Measurements from ENCODE around the gene GLP1R.

The GLP1R gene

GRCh38 chr6:39104528-39104927 lies 55.9 kb downstream of the GLP1R start:
- no peak for TF ChIP-seq ZNF747 (tag by site-specific recombination; IDR thresholded peaks at IDR 0.05)
- no peak for TF ChIP-seq OVOL3 (tag by site-specific recombination; IDR thresholded peaks at IDR 0.05)
- no peak for TF ChIP-seq ZNF600 (tag by site-specific recombination; IDR thresholded peaks at IDR 0.05)
- TF ChIP-seq ZNF621 (tag by site-specific recombination; IDR thresholded peaks at IDR 0.05) = no peak
- no peak for TF ChIP-seq ZXDB (tag by site-specific recombination; IDR thresholded peaks at IDR 0.05)
- no peak for TF ChIP-seq ZNF140 (tag by site-specific recombination; IDR thresholded peaks at IDR 0.05)
- no peak for TF ChIP-seq ZNF24 (tag by site-specific recombination; IDR thresholded peaks at IDR 0.05)
- TF ChIP-seq SP7 (tag by site-specific recombination; IDR thresholded peaks at IDR 0.05) = no peak
- no peak for TF ChIP-seq ZNF138 (tag by site-specific recombination; IDR thresholded peaks at IDR 0.05; ENCODE audit: borderline replicate concordance)
- TF ChIP-seq, protein P1, sequence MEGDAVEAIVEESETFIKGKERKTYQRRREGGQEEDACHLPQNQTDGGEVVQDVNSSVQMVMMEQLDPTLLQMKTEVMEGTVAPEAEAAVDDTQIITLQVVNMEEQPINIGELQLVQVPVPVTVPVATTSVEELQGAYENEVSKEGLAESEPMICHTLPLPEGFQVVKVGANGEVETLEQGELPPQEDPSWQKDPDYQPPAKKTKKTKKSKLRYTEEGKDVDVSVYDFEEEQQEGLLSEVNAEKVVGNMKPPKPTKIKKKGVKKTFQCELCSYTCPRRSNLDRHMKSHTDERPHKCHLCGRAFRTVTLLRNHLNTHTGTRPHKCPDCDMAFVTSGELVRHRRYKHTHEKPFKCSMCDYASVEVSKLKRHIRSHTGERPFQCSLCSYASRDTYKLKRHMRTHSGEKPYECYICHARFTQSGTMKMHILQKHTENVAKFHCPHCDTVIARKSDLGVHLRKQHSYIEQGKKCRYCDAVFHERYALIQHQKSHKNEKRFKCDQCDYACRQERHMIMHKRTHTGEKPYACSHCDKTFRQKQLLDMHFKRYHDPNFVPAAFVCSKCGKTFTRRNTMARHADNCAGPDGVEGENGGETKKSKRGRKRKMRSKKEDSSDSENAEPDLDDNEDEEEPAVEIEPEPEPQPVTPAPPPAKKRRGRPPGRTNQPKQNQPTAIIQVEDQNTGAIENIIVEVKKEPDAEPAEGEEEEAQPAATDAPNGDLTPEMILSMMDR (tag by site-specific recombination; IDR thresholded peaks at IDR 0.05) = no peak
- no peak for TF ChIP-seq ZBTB7A (tag by site-specific recombination; IDR thresholded peaks at IDR 0.05; ENCODE audit: low read depth)
- no peak for TF ChIP-seq ZNF214 (tag by site-specific recombination; IDR thresholded peaks at IDR 0.05; ENCODE audit: borderline replicate concordance)
- TF ChIP-seq ZNF26 (tag by site-specific recombination; IDR thresholded peaks at IDR 0.05) = no peak
- TF ChIP-seq ZNF521 (tag by site-specific recombination; IDR thresholded peaks at IDR 0.05) = no peak
- TF ChIP-seq PRDM1 (tag by site-specific recombination; IDR thresholded peaks at IDR 0.05) = no peak
- TF ChIP-seq ZNF112 (tag by site-specific recombination; IDR thresholded peaks at IDR 0.05) = no peak
- TF ChIP-seq ZNF311 (tag by site-specific recombination; IDR thresholded peaks at IDR 0.05; ENCODE audit: borderline replicate concordance) = no peak
- no peak for TF ChIP-seq ZNF623 (tag by site-specific recombination; IDR thresholded peaks at IDR 0.05)
- no peak for TF ChIP-seq ZNF626 (tag by site-specific recombination; IDR thresholded peaks at IDR 0.05)
- no peaks in the 10 kb centered on the region for H3K9me3 ChIP-seq (ENCODE audit: control insufficient read depth, insufficient read depth, low read depth, low read length)
- peaks cover 7% of the 10 kb centered on the region; the same call in 1 of the 2 replicates for H3K4me1 ChIP-seq (ENCODE audit: control insufficient read depth, insufficient read depth, low read length)
- H3K4me3 ChIP-seq (ENCODE audit: low read depth, low read length) = no peak overlapping the region
- POLR2A ChIA-PET = no interaction called here
- CTCF ChIA-PET = interaction anchor here (0.6 kb wide), 1 partner anchor 30 kb away, joined by 4 read pairs; no protein-coding TSS in a partner anchor
- no peak overlapping the region for H3K27ac ChIP-seq (ENCODE audit: extremely low read depth, low read depth, low read length)
- H3K36me3 ChIP-seq (ENCODE audit: control insufficient read depth in 2 of 2, insufficient read depth in 1 of 2, low read length in 2 of 2) = peaks cover 4 to 26% of the 10 kb centered on the region in 2 experiments; a peak in 1 of 3 replicates

DNA sequence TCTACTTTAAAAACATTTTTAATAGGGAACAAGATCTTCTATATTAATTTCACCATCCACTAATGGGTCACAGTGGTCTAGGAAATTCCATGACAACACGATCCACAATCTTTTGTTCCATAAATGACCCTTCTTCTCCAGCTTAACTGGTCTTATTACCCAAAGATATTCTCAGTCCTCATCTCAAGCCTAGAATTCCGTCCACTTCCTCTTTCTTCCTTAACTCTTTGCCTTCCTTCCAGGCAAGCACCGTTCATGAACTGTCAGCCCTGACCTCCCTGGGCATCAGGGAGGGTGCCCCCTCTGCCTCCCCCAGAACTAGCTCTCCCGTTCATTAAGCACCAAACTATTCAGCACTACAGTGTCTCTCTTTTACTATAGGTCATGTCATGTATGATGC lies 58.5 kb downstream of the GLP1R start:
- ChIA-PET CTCF (no interaction called here), POLR2A (no interaction called here)
- H3K9me3 ChIP-seq (ENCODE audit: control insufficient read depth, insufficient read depth, low read depth, low read length) = no peaks in the 10 kb centered on the region
- no peak overlapping the region for H3K4me3 ChIP-seq (ENCODE audit: low read depth, low read length)
- no peak overlapping the region for H3K27ac ChIP-seq (ENCODE audit: extremely low read depth, low read depth, low read length)
- H3K4me1 ChIP-seq (ENCODE audit: control insufficient read depth, insufficient read depth, low read length) = peaks cover 7% of the 10 kb centered on the region; the same call in 1 of the 2 replicates
- peaks cover 4 to 38% of the 10 kb centered on the region in 2 experiments; a peak in 1 of 3 replicates for H3K36me3 ChIP-seq (ENCODE audit: control insufficient read depth in 2 of 2, insufficient read depth in 1 of 2, low read length in 2 of 2)
- TF ChIP-seq ZNF664 (tag by site-specific recombination; IDR thresholded peaks at IDR 0.05) (no peak), ZNF10 (tag by site-specific recombination; IDR thresholded peaks at IDR 0.05) (no peak), PRDM6 (tag by site-specific recombination; IDR thresholded peaks at IDR 0.05) (no peak), ZSCAN5A (tag by site-specific recombination; IDR thresholded peaks at IDR 0.05) (no peak), ZSCAN4 (tag by site-specific recombination; IDR thresholded peaks at IDR 0.05) (no peak), ZNF558 (tag by site-specific recombination; IDR thresholded peaks at IDR 0.05) (no peak), SP2 (tag by site-specific recombination; IDR thresholded peaks at IDR 0.05) (no peak), ZNF707 (tag by site-specific recombination; IDR thresholded peaks at IDR 0.05) (no peak), ZBTB8A (tag by site-specific recombination; IDR thresholded peaks at IDR 0.05) (no peak), ZNF350 (tag by site-specific recombination; IDR thresholded peaks at IDR 0.05) (no peak)
- TF ChIP-seq, protein P2, sequence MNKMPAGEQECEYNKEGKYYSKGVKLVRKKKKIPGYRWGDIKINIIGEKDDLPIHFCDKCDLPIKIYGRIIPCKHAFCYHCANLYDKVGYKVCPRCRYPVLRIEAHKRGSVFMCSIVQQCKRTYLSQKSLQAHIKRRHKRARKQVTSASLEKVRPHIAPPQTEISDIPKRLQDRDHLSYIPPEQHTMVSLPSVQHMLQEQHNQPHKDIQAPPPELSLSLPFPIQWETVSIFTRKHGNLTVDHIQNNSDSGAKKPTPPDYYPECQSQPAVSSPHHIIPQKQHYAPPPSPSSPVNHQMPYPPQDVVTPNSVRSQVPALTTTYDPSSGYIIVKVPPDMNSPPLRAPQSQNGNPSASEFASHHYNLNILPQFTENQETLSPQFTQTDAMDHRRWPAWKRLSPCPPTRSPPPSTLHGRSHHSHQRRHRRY (tag by site-specific recombination; IDR thresholded peaks at IDR 0.05) = no peak

All from HEK293 (cell line).